Activated T-helper 1 cell treated with anti-CD3 and anti-CD28 coated beads, Interleukin-12 subunit alpha, Interleukin-12 subunit beta, Interleukin-2, Interleukin-4 antibody, amounts not matched to agents 30 ng/mL and 10 ng/mL and 1 ng/mL, durations not matched to agents 14 hours and 24 hours and 36 hours (primary cell): ENCODE data around the gene MBLAC1. TPM values are rescaled to one million over a fixed set of nuclear protein-coding genes. Genes with fewer than 3 reads are reported as not detected.

Experiments used
- DNase-seq: peaks from one replicate; pipeline ENCODE4 v3.0.0; 2021; ENCODE audit warnings: low spot score
- H3K27ac Mint-ChIP-seq: one replicate; pipeline ENCODE4 v1.8.0; 2021; ENCODE audit warnings: mild to moderate bottlenecking, mixed read lengths
- H3K27me3 Mint-ChIP-seq: one replicate; pipeline ENCODE4 v1.8.0; 2022; ENCODE audit warnings: mild to moderate bottlenecking, moderate library complexity, mixed read lengths; ENCODE audit not compliant: insufficient read depth
- H3K36me3 Mint-ChIP-seq: one replicate; pipeline ENCODE4 v1.8.0; 2021; ENCODE audit warnings: low read depth, mixed read lengths
- H3K4me1 Mint-ChIP-seq: one replicate; pipeline ENCODE4 v1.8.0; 2021; ENCODE audit warnings: low read depth, mixed read lengths
- H3K4me3 Mint-ChIP-seq: one replicate; pipeline ENCODE4 v1.8.0; 2021; ENCODE audit warnings: mild to moderate bottlenecking, moderate library complexity, mixed read lengths
- H3K9me3 Mint-ChIP-seq: one replicate; pipeline ENCODE4 v1.8.0; 2021; ENCODE audit warnings: mixed read lengths
- intact Hi-C: fragments of 100-400 bp; cut with micrococcal nuclease; formaldehyde crosslinking; loops from one replicate; pipeline ENCODE4 v1.15.1; 2024
- total RNA-seq: library from RNA; stranded (reverse); gene quantifications from 2 replicates; pipeline ENCODE4 v1.2.3, GENCODE V29; 2022

The MBLAC1 gene
- total RNA-seq, 1 donor from 2014 or later = 4.1 TPM

- H3K9me3 Mint-ChIP-seq = no peaks in the 10 kb centered on the region
- DNase-seq = no peak
- intact Hi-C loops = no loop called here
- H3K4me3 Mint-ChIP-seq = peak overlapping the region; percentile 71
- H3K27me3 Mint-ChIP-seq = peaks cover 25% of the 10 kb centered on the region
- H3K36me3 Mint-ChIP-seq = peaks cover 2% of the 10 kb centered on the region
- H3K4me1 Mint-ChIP-seq = peaks cover 37% of the 10 kb centered on the region
- no peak overlapping the region for H3K27ac Mint-ChIP-seq
Observed at GRCh38 chr7:100175296-100175935, 48.6 kb downstream of the MBLAC1 start.

GRCh38 chr7:100176096-100177044, 49.6 kb downstream of the MBLAC1 start:
- H3K27me3 Mint-ChIP-seq = peaks cover 19% of the 10 kb centered on the region
- H3K36me3 Mint-ChIP-seq = peaks cover 2% of the 10 kb centered on the region
- no peaks in the 10 kb centered on the region for H3K9me3 Mint-ChIP-seq
- H3K27ac Mint-ChIP-seq = no peak overlapping the region
- intact Hi-C loops = loop anchor here (1.0 kb wide), 7 partner anchors 8 to 253 kb away; partner anchors contain the start of genes GAL3ST4, LAMTOR4, MEPCE and TRAPPC14
- peak overlapping the region; percentile 82 for H3K4me3 Mint-ChIP-seq
- peaks cover 41% of the 10 kb centered on the region for H3K4me1 Mint-ChIP-seq
- no peak for DNase-seq

GRCh38 chr7:100177045-100178001, 50.6 kb downstream of the MBLAC1 start, which contains the start of the genes GPC2 and STAG3:
Gene GPC2, minus strand, starts transcription at chr7:100177381. Its CDS starts 182 bp downstream, at chr7:100177199.
Gene STAG3, plus strand, starts transcription at chr7:100177918. Its CDS starts 2,639 bp downstream, at chr7:100180557.
- intact Hi-C loops = loop anchor here (1.0 kb wide), 7 partner anchors 9 to 252 kb away; partner anchors contain the start of genes GAL3ST4, LAMTOR4, MEPCE and TRAPPC14
- H3K27me3 Mint-ChIP-seq = peaks cover 15% of the 10 kb centered on the region
- H3K9me3 Mint-ChIP-seq = no peaks in the 10 kb centered on the region
- DNase-seq = peak; percentile 97
- peak within 1 kb of the TSS; percentile 83 for H3K27ac Mint-ChIP-seq
- peak within 1 kb of the TSS; percentile 82 for H3K4me3 Mint-ChIP-seq
- H3K36me3 Mint-ChIP-seq = no peaks in the 10 kb centered on the region
- H3K4me1 Mint-ChIP-seq = peaks cover 46% of the 10 kb centered on the region

Other genes with a start within 250 kb of the MBLAC1 start
- gene OR2AE1, start 249.9 kb upstream of the MBLAC1 start, total RNA-seq = 0.20 and 0.31 TPM in 2 replicates
- 22.1 and 24.1 TPM in 2 replicates for gene TRIM4, start 207.4 kb upstream of the MBLAC1 start, total RNA-seq
- gene GJC3, start 197.3 kb upstream of the MBLAC1 start, total RNA-seq = 0.18 and 0.24 TPM in 2 replicates
- gene AZGP1, start 150.9 kb upstream of the MBLAC1 start, total RNA-seq = not detected in 2 replicates
- gene ZKSCAN1, start 111.4 kb upstream of the MBLAC1 start, total RNA-seq = 62.5 and 63.1 TPM in 2 replicates
- gene ZSCAN21, start 77.2 kb upstream of the MBLAC1 start, total RNA-seq = 6.8 and 9.8 TPM in 2 replicates
- gene ZNF3, start 45.2 kb upstream of the MBLAC1 start, total RNA-seq = 24.6 and 26.1 TPM in 2 replicates
- gene COPS6, start 38.0 kb upstream of the MBLAC1 start, total RNA-seq = 101 and 115 TPM in 2 replicates
- 447 and 452 TPM in 2 replicates for gene MCM7, start 25.6 kb upstream of the MBLAC1 start, total RNA-seq
- gene AP4M1, start 25.3 kb upstream of the MBLAC1 start, total RNA-seq = 12.3 and 15.9 TPM in 2 replicates
- 72.9 and 79.2 TPM in 2 replicates for gene TAF6, start 7.6 kb upstream of the MBLAC1 start, total RNA-seq
- gene CNPY4, start 7.3 kb upstream of the MBLAC1 start, total RNA-seq = 19.6 and 21.7 TPM in 2 replicates
- gene LAMTOR4, start 22.0 kb downstream of the MBLAC1 start, total RNA-seq = 119 and 133 TPM in 2 replicates
- gene TRAPPC14, start 31.8 kb downstream of the MBLAC1 start, total RNA-seq = 43.9 and 44.3 TPM in 2 replicates
- gene GAL3ST4, start 41.6 kb downstream of the MBLAC1 start, total RNA-seq = 1.3 and 1.5 TPM in 2 replicates
- 3.9 and 4.8 TPM in 2 replicates for gene GPC2, start 50.4 kb downstream of the MBLAC1 start, total RNA-seq
- 25.0 and 30.6 TPM in 2 replicates for gene STAG3, start 51.0 kb downstream of the MBLAC1 start, total RNA-seq
- 30.5 and 31.2 TPM in 2 replicates for gene PVRIG, start 93.0 kb downstream of the MBLAC1 start, total RNA-seq
- not detected in 2 replicates for gene SPDYE3, start 180.7 kb downstream of the MBLAC1 start, total RNA-seq
- 82.6 and 83.9 TPM in 2 replicates for gene PILRB, start 231.2 kb downstream of the MBLAC1 start, total RNA-seq
- gene PILRA, start 246.5 kb downstream of the MBLAC1 start, total RNA-seq = 9.6 and 9.9 TPM in 2 replicates